CD4-positive, alpha-beta T cell treated with Interleukin-12 subunit alpha and Interleukin-12 subunit beta, for 1 hour (primary cell): Measurements from ENCODE around the gene CYP2J2.
"Not testable (repeated sequence)": the region's sequence is repeated elsewhere in the genome, so short reads cannot be mapped to it uniquely, and the experiment has no call there.

Source experiments
- DNase-seq: peaks from one replicate; pipeline ENCODE4 v3.0.0-alpha.2; 2020

Gene CYP2J2, protein sequence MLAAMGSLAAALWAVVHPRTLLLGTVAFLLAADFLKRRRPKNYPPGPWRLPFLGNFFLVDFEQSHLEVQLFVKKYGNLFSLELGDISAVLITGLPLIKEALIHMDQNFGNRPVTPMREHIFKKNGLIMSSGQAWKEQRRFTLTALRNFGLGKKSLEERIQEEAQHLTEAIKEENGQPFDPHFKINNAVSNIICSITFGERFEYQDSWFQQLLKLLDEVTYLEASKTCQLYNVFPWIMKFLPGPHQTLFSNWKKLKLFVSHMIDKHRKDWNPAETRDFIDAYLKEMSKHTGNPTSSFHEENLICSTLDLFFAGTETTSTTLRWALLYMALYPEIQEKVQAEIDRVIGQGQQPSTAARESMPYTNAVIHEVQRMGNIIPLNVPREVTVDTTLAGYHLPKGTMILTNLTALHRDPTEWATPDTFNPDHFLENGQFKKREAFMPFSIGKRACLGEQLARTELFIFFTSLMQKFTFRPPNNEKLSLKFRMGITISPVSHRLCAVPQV

DNA sequence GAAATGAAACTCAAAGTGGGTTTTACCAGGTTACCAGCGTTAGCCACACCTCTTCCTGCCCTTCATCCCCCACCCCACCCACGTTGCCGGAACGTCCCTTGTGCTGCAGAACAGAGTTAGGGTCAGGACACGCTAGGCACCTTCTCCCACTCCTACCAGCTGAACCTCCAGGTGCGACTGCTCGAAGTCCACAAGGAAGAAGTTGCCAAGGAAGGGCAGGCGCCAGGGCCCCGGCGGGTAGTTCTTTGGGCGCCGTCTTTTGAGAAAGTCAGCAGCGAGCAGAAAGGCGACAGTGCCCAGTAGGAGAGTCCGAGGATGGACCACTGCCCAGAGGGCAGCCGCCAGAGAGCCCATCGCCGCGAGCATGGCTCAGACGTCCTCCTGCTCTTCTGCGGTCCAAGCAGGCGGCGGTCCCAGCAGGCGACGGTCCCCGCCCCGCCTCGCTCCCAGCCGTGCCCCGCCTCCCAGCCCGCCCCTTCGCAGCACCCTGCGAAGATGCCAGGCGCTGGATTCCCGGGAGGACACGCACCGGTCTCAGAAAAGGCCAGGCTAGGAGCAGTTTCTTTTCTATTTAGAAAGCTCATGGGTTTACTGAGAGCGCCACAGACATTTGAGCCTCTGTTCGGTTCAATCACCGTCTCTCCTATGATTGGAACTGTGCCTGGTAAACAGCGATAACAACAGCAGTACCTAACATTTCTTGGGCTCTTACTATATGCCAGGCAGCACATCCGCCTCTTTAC lies at the start of gene CYP2J2:
Gene CYP2J2 (minus strand): TSS at position 393 of the 743 bp plus-strand sequence. CDS start 27 bp downstream, at position 366.
- DNase-seq: peak; percentile 12

DNA sequence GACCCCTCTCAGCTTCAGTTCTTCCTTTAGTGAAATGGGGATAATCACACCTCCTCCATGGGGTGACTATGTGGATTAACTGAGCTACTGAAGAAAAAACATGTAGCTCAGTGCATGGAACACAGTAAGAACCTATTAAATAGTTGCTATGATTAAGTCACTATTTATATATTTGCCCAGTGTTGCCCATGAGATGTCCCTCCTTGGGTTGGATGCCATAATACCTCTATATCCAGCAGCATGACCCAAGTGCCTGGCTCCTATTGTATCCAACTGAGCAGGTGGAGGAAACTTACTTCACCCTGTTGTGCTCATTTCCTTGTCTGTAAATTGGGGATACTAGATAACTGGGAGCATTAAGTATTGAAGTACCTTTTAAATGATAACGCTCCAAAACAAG lies 47.1 kb upstream of the CYP2J2 start:
- no peak for DNase-seq

DNA sequence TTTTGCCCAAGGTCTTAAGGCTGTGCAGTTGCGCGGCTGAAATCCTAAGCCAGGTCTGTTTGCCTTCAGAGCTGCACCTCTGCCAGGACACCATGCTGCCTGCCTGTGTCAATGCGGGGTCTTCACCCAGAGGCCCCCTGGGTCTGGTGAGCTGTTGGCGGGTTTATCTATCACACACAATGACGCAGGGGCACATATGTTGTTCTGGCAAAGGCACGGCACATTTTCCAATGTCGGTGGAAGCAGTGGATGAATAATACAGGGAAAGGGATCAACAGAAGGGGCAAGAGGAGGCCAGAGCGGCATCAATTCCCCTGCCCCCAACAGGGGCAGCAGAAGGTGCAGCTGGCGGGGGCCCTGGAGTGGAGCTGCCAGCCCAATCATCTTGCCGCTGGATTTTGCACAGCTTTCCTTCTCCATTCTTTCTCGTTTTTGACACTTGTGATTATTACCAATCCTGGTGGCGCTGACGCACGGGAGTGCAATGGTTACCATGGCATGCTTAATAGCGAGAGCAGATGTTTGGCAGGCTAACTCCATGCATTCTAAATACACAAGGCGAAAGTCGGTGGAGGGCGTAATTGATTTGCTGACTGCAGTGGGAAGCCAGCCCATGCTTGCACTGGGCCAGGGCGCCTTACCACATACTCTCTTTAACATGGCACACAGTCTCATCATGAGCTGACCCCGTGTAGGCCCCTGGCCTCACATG lies 45.8 kb upstream of the CYP2J2 start:
- DNase-seq: no peak

DNA sequence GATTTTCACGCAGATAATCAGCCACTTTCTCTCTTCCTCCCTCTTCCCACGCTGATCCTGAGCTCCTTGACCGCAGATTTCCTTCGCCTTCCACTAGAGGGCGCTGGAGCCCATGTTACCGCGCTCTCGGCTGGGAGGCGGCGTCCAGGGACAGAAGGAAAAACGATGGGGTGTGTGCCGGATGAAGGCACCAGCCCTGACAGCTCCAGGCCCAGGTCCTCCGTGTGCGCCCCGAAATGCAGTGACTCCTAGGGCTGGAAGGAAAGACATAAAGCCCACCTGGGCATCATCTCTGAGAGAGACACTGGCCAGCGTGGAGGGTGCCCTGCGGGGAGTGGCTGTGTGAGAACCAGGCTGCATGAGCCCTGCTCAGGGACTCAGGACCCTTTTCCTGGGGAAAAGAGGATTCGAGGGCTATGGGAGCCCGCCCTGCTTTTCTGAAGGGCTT lies 44.9 kb upstream of the CYP2J2 start:
- DNase-seq: peak; percentile 35

DNA sequence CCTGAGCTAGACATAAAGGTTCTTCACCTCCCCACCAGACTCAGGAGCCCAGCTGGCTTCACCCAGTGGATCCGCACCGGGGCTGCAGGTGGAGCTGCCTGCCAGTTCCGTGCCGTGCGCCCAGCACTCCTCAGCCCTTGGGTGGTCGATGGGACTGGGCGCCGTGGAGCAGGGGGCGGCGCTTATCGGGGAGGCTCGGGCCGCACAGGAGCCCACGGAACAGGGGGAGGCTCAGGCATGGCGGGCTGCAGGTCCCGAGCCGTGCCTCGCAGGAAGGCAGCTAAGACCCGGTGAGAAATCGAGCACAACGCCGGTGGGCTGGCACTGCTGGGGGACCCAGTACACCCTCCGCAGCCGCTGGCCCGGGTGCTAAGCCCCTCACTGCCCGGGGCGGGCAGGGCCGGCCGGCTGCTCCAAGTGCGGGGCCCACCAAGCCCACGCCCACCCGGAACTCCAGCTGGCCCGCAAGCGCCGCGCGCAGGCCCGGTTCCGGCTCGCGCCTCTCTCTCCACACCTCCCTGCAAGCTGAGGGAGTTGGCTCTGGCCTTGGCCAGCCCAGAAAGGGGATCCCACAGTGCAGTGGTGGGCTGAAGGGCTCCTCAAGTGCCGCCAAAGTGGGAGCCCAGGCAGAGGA lies 43.1 kb upstream of the CYP2J2 start:
- not testable (repeated sequence) for DNase-seq

DNA sequence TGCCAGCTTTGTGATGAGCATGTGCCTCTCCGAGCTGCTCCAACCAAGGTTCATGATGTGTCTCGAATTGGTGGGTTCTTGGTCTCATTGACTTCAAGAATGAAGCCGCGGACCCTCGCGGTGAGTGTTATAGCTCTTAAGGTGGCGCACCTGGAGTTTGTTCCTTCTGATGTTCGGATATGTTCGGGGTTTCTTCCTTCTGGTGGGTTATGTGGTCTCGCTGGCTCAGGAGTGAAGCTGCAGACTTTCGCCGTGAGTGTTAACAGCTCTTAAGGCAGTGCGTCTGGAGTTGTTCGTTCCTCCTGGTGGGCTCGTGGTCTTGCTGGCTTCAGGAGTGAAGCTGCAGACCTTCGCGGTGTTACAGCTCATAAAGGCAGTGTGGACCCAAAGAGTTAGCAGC lies 42.2 kb upstream of the CYP2J2 start:
- not testable (repeated sequence) for DNase-seq

DNA sequence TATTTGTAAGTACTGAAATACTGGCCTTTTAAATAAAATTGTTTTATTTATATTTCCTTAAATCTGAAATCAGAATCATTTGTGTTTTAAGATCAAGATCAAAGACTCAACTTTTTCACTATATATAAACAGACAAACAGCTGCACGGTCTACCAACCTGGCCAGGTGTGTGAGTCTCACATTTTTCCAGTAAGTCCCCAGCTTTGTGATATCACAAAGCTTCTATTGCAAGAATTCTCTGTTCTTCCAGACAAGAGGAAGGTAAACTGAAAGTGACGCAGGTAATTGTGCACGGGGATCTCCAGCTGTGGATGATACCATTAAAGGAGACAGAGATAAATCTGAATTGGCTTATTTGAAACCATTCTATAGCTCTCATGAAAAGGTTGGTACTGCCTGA lies 41.2 kb upstream of the CYP2J2 start:
- DNase-seq: no peak

DNA sequence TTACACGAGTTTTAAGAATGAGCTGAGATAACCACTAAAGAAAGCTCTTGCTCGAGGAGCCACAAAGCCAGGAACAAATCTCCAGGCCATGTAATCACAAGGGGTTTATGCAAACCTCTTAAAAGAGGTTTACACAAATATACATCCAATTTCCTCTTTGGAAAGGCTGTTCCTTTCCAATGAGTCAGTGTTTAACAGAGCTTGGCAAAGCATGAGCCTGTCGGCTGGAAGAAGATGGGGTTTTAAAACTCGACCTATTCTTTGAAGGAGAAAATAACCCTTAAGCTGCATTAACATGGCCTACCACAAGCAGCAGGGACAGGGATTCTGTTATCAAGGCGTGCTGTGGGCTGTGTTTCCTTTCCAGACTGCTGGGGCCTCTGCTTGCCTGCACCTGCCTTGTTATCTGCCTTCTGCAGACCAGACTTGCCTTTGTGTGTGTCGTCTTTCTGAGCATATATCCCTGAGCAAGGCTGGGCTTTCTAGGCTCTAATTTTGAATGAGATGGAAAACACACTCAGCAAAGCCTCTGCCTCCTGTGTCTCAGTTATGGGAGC lies 40.6 kb upstream of the CYP2J2 start:
- DNase-seq: no peak

DNA sequence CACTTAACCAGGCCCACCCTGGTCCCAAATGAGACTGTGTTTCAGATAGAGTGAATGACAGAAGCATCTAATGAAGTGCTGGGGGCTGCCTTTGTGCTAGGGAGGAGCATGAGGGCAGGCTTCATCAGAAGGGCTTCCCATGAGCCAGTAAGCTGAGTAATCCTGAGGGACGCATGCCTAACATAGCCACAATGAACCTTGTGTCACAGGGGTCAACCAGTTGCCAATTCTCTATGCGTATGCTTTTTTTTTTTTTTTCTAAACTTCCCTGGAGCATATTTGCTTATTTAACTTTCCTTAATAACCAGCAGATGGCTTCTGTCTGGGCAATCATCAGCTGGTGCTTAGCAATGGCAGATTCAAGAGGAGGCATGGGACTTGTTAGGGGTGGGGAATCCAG lies 25.5 kb upstream of the CYP2J2 start:
- no peak for DNase-seq

DNA sequence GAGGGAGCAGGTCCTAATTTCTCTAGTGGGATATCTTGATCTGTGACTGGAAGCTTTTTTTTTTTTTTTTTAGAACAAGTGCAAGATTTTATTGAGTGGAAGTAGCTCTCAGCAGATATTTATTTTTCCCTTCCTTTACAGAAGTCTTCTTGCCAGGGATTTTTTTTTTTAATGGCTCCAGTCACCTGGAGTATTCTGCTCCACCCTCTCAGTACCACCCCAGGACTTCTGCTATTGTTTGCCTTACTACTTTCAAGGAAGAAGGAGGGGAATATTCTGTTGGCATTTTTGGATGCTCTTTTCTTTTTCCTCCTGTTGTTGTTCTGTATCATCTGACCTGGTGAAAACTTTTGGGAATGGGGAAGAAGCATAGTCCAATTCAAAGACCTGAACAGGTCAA lies 23.1 kb upstream of the CYP2J2 start:
- DNase-seq: no peak

DNA sequence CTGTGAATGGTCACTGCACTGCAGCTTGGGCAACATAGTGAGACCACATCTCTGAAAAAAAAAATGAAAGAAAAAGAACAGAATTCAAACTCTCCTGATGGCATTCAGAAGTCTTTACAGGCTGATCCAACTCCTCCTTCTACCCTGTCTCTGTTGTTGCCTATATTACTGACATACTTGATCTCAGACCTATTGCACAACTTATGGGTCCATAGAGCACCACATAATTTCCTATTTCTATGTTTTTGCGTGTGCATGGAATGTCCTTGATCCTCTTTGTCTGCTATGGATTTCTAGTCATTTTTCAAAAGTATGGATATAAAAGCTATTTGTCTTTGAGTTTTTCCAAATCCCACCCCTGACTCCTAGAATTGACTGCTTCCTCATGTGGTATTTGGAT lies 22.4 kb upstream of the CYP2J2 start:
- DNase-seq: no peak

DNA sequence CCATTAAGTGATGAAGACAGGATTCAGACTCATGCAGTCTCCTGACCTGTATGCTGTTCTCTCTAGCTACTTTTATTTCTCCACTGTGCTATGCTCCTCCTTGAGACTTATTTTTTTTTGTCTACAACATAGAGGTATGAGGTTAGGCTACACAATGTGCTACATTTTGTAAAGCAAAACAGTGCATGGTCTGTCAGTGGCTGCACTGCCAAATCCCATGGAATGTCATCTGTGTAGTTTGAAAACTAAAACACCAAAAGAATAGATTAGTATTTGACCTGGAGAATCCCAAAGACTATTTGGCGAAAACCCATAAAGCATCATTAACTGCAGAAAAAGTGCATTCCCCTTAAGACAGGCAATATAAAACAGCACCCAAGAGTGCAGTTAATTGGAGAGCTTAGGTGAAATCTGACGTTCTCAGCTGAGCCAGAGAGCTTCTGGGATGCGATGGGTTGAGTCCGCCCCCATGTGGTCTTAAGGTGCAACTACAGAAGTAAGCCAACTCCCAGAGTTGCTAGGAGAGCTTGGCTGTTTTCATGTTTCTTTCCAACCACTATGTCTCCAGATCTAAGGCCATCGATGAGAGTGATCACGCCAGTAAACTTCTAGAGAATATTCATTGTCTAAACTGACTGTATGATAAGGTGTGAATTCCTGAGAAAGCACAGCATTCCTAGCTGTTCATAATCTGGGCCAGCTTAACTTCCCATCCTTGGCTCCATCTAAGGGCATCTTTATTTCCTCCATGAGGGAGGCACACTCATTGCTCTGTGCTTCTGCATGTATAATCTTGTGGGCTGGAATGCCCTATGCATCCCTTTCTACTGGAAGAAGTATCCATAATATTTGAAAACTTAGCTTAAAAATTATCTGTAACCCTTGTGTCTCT lies 20.7 kb upstream of the CYP2J2 start:
- peak; percentile 46 for DNase-seq

DNA sequence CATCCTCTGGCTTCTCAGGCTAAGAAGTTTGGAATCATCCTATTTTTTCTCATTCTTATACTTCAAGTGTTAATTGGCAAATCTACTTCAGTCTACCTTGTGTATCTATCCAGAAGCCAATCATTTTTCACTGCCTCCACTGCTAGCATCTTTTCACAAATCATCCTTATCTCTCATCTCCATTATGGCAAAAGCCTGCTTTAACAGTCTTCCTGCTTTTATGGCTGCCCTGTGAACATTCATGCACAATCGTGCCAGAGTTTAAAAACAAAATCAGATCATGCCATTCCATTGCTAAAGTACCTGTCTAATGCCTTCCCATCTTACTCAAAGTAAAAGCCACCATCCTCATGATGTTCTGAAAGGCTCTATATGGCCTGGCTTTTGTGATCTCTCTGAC lies 19.2 kb upstream of the CYP2J2 start:
- no peak for DNase-seq

DNA sequence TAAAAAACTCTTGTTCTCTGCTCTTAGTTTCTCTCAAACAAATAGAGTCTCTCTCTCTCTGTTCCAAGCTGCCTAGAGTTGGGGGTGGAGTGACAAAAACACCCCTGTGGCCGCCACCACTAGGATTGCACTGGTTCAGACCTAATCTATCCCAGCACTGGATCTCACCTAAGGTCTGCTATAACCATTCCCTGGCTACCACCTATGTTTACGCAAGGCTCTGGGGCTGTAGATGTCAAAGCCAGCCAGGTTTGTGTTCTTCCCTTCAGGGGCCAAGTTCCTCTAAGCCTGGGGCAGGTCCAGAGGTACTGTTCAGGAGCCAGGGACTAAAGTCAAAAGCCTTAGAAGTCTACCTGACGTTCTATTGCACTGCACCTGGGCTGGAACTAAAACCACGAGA lies 12.8 kb upstream of the CYP2J2 start:
- DNase-seq: no peak

DNA sequence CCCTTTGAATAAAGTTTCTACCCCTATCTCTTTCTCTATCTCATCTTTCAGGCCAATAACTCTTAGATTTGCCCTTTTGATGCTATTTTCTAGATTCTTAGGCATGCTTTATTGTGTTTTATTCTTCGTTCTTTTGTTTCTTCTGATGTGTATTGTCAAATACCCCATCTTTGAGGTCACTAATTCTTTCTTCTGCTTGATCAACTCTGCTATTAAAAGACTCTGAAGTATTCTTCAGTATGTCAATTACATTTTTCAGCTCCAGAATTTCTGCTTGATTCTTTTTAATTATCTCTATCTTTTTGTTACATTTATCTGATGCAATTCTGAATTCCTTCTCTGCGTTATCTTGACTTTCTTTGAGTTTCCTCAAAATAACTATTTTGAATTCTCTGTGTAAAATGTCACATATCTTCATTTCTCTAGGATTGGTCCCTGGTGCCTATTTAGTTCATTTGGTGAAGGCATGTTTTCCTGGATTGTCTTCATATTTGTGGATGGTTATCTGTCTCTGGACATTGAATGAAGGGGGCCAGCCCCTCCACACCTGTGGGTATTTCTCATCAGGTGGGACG lies 11.2 kb upstream of the CYP2J2 start:
- DNase-seq: no peak

DNA sequence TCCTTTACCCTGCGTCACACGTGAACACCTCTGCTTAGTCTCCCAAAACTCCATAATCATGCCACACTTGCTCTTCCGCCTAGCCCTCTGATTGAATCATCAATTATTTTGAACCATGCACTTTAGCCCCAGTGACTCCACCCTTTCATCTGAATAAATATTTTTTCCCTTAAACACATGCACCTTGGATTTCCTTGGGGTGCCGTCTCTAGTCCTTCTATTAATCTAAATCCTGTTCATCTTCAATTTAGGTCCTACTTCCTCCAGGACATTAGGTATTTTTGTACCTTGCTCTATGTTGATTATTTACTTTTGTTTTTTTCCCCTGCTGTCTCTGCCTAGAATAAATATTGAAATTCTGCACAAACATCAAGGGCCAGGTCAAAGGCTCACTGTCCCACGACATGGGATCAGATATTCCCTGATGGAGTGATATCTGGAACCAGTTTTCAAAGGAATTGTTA lies 9.8 kb upstream of the CYP2J2 start:
- no peak for DNase-seq

DNA sequence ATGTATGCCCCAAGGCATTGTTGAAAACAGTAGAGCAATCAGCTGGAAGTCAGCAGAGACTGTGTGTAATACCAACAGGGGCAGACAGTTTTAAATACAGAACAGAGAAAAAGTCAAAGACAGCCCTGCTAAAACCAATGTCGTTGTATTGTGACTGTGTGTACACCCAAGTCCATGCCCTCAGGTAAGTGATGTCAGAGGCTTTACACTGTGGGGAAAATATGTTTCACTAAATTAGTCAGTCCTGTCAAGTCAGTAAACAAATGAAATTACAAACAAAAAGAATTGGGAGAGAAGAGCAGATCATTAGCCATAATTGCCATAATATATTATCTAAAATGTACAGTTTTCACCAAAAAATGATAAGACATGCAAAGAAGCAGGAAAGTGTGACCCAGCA lies 2.4 kb upstream of the CYP2J2 start:
- no peak for DNase-seq

DNA sequence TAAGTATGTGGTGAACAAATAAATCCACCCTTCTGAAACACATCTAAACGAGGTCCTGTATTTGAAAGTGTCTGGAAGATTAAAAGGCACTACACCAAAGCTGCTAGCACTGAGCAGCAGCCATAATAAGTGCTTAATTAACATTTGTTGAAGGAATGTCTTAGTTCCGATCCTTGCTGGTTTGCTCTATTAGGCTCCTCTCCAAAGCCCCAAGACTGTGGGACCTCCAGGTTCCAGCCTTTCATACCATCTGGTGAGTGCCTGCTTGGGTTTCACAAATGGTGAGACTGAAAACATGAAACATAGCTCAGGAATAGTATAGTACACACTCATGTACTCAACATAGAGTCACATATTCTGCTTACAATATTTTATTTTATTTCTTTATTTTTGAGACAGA lies 640 bp upstream of the CYP2J2 start:
- no peak for DNase-seq

DNA sequence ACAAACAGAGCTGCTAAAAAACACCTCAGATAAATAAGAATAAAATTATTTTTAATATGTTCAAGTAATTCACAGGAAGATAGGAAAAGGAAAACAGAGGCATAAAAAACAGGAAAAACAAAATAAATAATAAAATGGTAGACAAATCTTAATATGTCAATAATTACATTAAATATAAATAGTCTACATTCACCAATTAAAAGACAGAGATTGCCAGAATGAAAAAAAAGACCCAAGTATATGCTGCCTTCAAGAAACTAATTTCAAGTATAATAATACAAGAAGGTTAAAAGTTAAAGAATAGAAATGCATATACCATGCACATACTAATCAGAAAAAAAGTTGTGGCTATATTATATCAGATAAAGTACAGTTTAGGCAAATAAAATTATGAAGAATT lies 1.9 kb downstream of the CYP2J2 start:
- DNase-seq: no peak

DNA sequence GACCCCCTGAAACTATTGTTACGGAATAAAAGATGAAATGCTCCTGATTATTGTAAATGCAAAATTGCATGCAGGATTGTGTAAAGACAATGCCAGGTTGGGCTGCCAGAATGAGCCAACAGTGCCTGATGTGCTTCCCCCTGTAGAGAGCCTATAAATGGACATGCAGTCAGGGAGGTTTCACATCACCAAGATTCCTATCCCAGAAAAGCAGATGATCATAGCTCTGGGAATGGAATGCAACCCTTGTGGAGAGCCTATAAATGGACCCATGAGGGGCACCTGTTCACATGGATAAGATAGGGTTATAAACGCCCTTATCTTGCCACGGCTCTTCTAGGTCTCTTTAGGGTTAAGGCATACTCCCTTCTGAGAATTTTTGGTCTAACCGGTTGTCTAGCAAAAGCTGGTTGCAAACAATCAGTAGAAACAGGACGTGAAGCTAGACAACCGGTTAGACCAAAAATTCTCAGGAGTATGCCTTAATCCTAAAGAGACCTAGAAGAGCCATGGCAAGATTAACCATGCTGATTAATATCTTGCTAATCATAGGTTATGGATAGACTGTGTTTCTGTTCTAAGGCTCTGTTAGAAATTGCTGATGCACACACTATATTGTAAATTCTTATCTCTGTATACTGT lies 5.2 kb downstream of the CYP2J2 start:
- not testable (repeated sequence) for DNase-seq

DNA sequence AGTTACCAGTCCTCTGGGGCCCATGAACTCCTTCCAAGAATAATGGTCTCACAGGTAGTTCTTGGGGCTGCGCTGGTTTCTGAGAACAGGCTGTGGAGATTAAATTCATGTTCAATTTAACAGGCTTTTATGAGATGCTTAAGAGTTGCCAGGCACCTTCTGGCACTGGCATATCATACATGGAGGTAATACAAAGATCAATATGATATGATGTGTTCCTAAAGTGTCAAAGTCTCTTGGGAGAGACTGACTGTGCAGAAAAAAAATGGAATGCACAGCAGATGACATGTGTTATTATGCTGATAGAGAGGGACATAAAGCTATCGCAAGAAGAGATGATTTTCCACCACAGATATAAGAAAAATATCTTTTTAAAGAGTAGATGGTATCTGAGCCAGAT lies 6.8 kb downstream of the CYP2J2 start:
- no peak for DNase-seq
